ENCODE measurements around the gene FGF18. TPM values are rescaled to one million over a fixed set of nuclear protein-coding genes. Genes with fewer than 3 reads are reported as not detected.
"Not testable (repeated sequence)": the region's sequence is repeated elsewhere in the genome, so short reads cannot be mapped to it uniquely, and the experiment has no call there.

FGF18 gene
- total and polyA plus RNA-seq, 4 donors: 2.3 to 5.2 (median 3.5) TPM

- DNase-seq (ENCODE audit: low read depth in 4 of 6, low spot score in 6 of 6): no peak
- WGBS (ENCODE audit: insufficient coverage): 100% methylated on average over 1 of the region's 5 CpGs
These were observed 7.3 kb upstream of the FGF18 start for GRCh38 chr5:171412186-171412585.

GRCh38 chr5:171413153-171413910 is 6.1 kb upstream of the FGF18 start:
- Histone ChIP-seq H3K27me3 (ENCODE audit: control insufficient read depth, insufficient read depth, low read length) (no peaks in the 10 kb centered on the region), H3K9me3 (ENCODE audit: control insufficient read depth, insufficient read depth, low read length) (no peaks in the 10 kb centered on the region), H3K27ac (ENCODE audit: low read depth, low read length) (no peak overlapping the region), H3K4me1 (ENCODE audit: control insufficient read depth, insufficient read depth, low read length) (peaks cover under 1% of the 10 kb centered on the region), H3K36me3 (ENCODE audit: control insufficient read depth, insufficient read depth, low read length) (peaks cover 20% of the 10 kb centered on the region), H3K4me3 (ENCODE audit: low read depth, low read length) (no peak overlapping the region)
- no peak for DNase-seq (ENCODE audit: low read depth in 4 of 6, low spot score in 6 of 6)
- WGBS (ENCODE audit: insufficient coverage): no CpG with 5 or more reads among the region's 3 CpGs

More at GRCh38 chr5:171412186-171412585, 7.3 kb upstream of the FGF18 start:
- H3K4me1 ChIP-seq (ENCODE audit: control insufficient read depth, insufficient read depth, low read length): no peaks in the 10 kb centered on the region
- no peak overlapping the region for H3K4me3 ChIP-seq (ENCODE audit: low read depth, low read length)
- no peaks in the 10 kb centered on the region for H3K9me3 ChIP-seq (ENCODE audit: control insufficient read depth, insufficient read depth, low read length)
- no peaks in the 10 kb centered on the region for H3K27me3 ChIP-seq (ENCODE audit: control insufficient read depth, insufficient read depth, low read length)
- H3K27ac ChIP-seq (ENCODE audit: low read depth, low read length): no peak overlapping the region
- peaks cover 20% of the 10 kb centered on the region for H3K36me3 ChIP-seq (ENCODE audit: control insufficient read depth, insufficient read depth, low read length)

- WGBS (ENCODE audit: insufficient coverage): 93% methylated on average over 3 of the region's 5 CpGs
- H3K36me3 ChIP-seq (ENCODE audit: control insufficient read depth, insufficient read depth, low read length): peaks cover 20% of the 10 kb centered on the region
- not testable (repeated sequence) for H3K4me3 ChIP-seq (ENCODE audit: low read depth, low read length); H3K9me3 ChIP-seq (ENCODE audit: control insufficient read depth, insufficient read depth, low read length); H3K4me1 ChIP-seq (ENCODE audit: control insufficient read depth, insufficient read depth, low read length); H3K27ac ChIP-seq (ENCODE audit: low read depth, low read length); H3K27me3 ChIP-seq (ENCODE audit: control insufficient read depth, insufficient read depth, low read length); DNase-seq (ENCODE audit: low read depth in 4 of 6, low spot score in 6 of 6)
These were observed 5.5 kb upstream of the FGF18 start for GRCh38 chr5:171413993-171414392.

GRCh38 chr5:171415115-171415730 is 4.2 kb upstream of the FGF18 start:
- H3K27me3 ChIP-seq (ENCODE audit: control insufficient read depth, insufficient read depth, low read length): peaks cover 5% of the 10 kb centered on the region
- peaks cover 12% of the 10 kb centered on the region for H3K36me3 ChIP-seq (ENCODE audit: control insufficient read depth, insufficient read depth, low read length)
- peak in 1 of 6 donors; percentile 21 for DNase-seq (ENCODE audit: low read depth in 4 of 6, low spot score in 6 of 6)
- WGBS (ENCODE audit: insufficient coverage): 78% methylated on average over 5 of the region's 9 CpGs
- H3K27ac ChIP-seq (ENCODE audit: low read depth, low read length): no peak overlapping the region
- H3K4me1 ChIP-seq (ENCODE audit: control insufficient read depth, insufficient read depth, low read length): peaks cover 13% of the 10 kb centered on the region
- no peak overlapping the region for H3K4me3 ChIP-seq (ENCODE audit: low read depth, low read length)
- no peaks in the 10 kb centered on the region for H3K9me3 ChIP-seq (ENCODE audit: control insufficient read depth, insufficient read depth, low read length)

GRCh38 chr5:171416160-171417049 is 3.0 kb upstream of the FGF18 start:
- H3K4me3 ChIP-seq (ENCODE audit: low read depth, low read length): no peak overlapping the region
- H3K9me3 ChIP-seq (ENCODE audit: control insufficient read depth, insufficient read depth, low read length): no peaks in the 10 kb centered on the region
- H3K27me3 ChIP-seq (ENCODE audit: control insufficient read depth, insufficient read depth, low read length): peaks cover 5% of the 10 kb centered on the region
- WGBS (ENCODE audit: insufficient coverage): 87% methylated on average over 4 of the region's 11 CpGs
- no peak for DNase-seq (ENCODE audit: low read depth in 4 of 6, low spot score in 6 of 6)
- peaks cover 8% of the 10 kb centered on the region for H3K36me3 ChIP-seq (ENCODE audit: control insufficient read depth, insufficient read depth, low read length)
- no peak overlapping the region for H3K27ac ChIP-seq (ENCODE audit: low read depth, low read length)
- peaks cover 25% of the 10 kb centered on the region for H3K4me1 ChIP-seq (ENCODE audit: control insufficient read depth, insufficient read depth, low read length)

- H3K9me3 ChIP-seq (ENCODE audit: control insufficient read depth, insufficient read depth, low read length): no peaks in the 10 kb centered on the region
- H3K27me3 ChIP-seq (ENCODE audit: control insufficient read depth, insufficient read depth, low read length): peaks cover 9% of the 10 kb centered on the region
- peak in 5 of 6 donors; percentile 44 to 91 (median 57) for DNase-seq (ENCODE audit: low read depth in 4 of 6, low spot score in 6 of 6)
- peak overlapping the region; percentile 45 for H3K4me3 ChIP-seq (ENCODE audit: low read depth, low read length)
- 10% methylated on average over 26 of the region's 26 CpGs for WGBS (ENCODE audit: insufficient coverage)
- H3K36me3 ChIP-seq (ENCODE audit: control insufficient read depth, insufficient read depth, low read length): peaks cover 3% of the 10 kb centered on the region
- H3K27ac ChIP-seq (ENCODE audit: low read depth, low read length): no peak overlapping the region
- peaks cover 36% of the 10 kb centered on the region for H3K4me1 ChIP-seq (ENCODE audit: control insufficient read depth, insufficient read depth, low read length)
These were observed 998 bp upstream of the FGF18 start for GRCh38 chr5:171418316-171418981.

GRCh38 chr5:171419688-171420430 is 412 bp downstream of the FGF18 start:
- Histone ChIP-seq H3K27me3 (ENCODE audit: control insufficient read depth, insufficient read depth, low read length) (peaks cover 9% of the 10 kb centered on the region), H3K36me3 (ENCODE audit: control insufficient read depth, insufficient read depth, low read length) (no peaks in the 10 kb centered on the region), H3K9me3 (ENCODE audit: control insufficient read depth, insufficient read depth, low read length) (no peaks in the 10 kb centered on the region), H3K4me3 (ENCODE audit: low read depth, low read length) (peak overlapping the region; percentile 18), H3K27ac (ENCODE audit: low read depth, low read length) (no peak overlapping the region), H3K4me1 (ENCODE audit: control insufficient read depth, insufficient read depth, low read length) (peaks cover 36% of the 10 kb centered on the region)
- WGBS (ENCODE audit: insufficient coverage): 0% methylated on average over 95 of the region's 95 CpGs
- peak in 2 of 6 donors; percentile 68 for DNase-seq (ENCODE audit: low read depth in 4 of 6, low spot score in 6 of 6)

GRCh38 chr5:171420431-171421241 is 1.2 kb downstream of the FGF18 start:
- Histone ChIP-seq H3K9me3 (ENCODE audit: control insufficient read depth, insufficient read depth, low read length) (no peaks in the 10 kb centered on the region), H3K27me3 (ENCODE audit: control insufficient read depth, insufficient read depth, low read length) (peaks cover 9% of the 10 kb centered on the region), H3K36me3 (ENCODE audit: control insufficient read depth, insufficient read depth, low read length) (no peaks in the 10 kb centered on the region), H3K27ac (ENCODE audit: low read depth, low read length) (no peak overlapping the region), H3K4me1 (ENCODE audit: control insufficient read depth, insufficient read depth, low read length) (peaks cover 36% of the 10 kb centered on the region), H3K4me3 (ENCODE audit: low read depth, low read length) (peak overlapping the region; percentile 21)
- WGBS (ENCODE audit: insufficient coverage): under 1% methylated on average over 60 of the region's 65 CpGs
- DNase-seq (ENCODE audit: low read depth in 4 of 6, low spot score in 6 of 6): peak; percentile 49 to 99 (median 60)

All from spinal cord (tissue), 10 donors.